AG04450 (cell line): Measurements from ENCODE around the gene GHITM. TPM values are rescaled to one million over a fixed set of nuclear protein-coding genes. Genes with fewer than 3 reads are reported as not detected.
"Not testable (repeated sequence)": the region's sequence is repeated elsewhere in the genome, so short reads cannot be mapped to it uniquely, and the experiment has no call there.

ENCODE experiments used
- CTCF ChIA-PET: fragments of 300-600, 350-600 bp; formaldehyde crosslinking; extraction: SDS; loops from one replicate; lab custom pipeline; 2022; ENCODE audit warnings: antibody characterized with exemption, inconsistent platforms; lab: Charles Lee
- POLR2A ChIA-PET: fragments of 350-600 bp; formaldehyde crosslinking; extraction: SDS; loops from one replicate; lab custom pipeline; 2021; ENCODE audit warnings: antibody characterized with exemption, inconsistent platforms; lab: Yijun Ruan, JAX
- DNase-seq: peaks from one replicate; pipeline ENCODE4 v3.0.0-alpha.2; 2011; ENCODE audit warnings: low read depth, low spot score
- H3K27ac ChIP-seq: one replicate; pipeline ENCODE4 v1.5.1; 2012; ENCODE audit warnings: low read depth, low read length, control low read depth
- H3K27me3 ChIP-seq: one replicate; pipeline ENCODE4 v1.6.0; 2012; ENCODE audit warnings: low read length; ENCODE audit not compliant: control insufficient read depth, insufficient read depth
- H3K4me3 ChIP-seq: 2 replicates; pipeline ENCODE4 v1.5.1; 2011; ENCODE audit warnings: mild to moderate bottlenecking, low read depth, low read length, control low read depth
- H3K9me3 ChIP-seq: 2 replicates; pipeline ENCODE4 v1.5.1; 2012; ENCODE audit warnings: low read length; ENCODE audit not compliant: control insufficient read depth, insufficient read depth
- polyA plus RNA-seq: library from polyadenylated mRNA; depleted of rRNA; stranded (reverse); fragments of >200 nt; gene quantifications from 2 replicates; pipeline ENCODE4 v1.2.3, GENCODE V29; 2011
- TF ChIP-seq, protein P1 (sequence below): IDR thresholded peaks from 2 replicates; pipeline ENCODE4 v1.5.1; 2011; ENCODE audit warnings: low read depth, low read length, control low read depth, inconsistent platforms

The GHITM gene
- polyA plus RNA-seq, 1 experiment = 227 TPM

GRCh38 chr10:84101042-84101441, 38.3 kb upstream of the GHITM start:
- CTCF ChIA-PET = no interaction called here
- H3K9me3 ChIP-seq = no peaks in the 10 kb centered on the region
- POLR2A ChIA-PET = no interaction called here
- H3K4me3 ChIP-seq = no peak overlapping the region
- H3K27me3 ChIP-seq = no peaks in the 10 kb centered on the region
- TF ChIP-seq, protein P1, sequence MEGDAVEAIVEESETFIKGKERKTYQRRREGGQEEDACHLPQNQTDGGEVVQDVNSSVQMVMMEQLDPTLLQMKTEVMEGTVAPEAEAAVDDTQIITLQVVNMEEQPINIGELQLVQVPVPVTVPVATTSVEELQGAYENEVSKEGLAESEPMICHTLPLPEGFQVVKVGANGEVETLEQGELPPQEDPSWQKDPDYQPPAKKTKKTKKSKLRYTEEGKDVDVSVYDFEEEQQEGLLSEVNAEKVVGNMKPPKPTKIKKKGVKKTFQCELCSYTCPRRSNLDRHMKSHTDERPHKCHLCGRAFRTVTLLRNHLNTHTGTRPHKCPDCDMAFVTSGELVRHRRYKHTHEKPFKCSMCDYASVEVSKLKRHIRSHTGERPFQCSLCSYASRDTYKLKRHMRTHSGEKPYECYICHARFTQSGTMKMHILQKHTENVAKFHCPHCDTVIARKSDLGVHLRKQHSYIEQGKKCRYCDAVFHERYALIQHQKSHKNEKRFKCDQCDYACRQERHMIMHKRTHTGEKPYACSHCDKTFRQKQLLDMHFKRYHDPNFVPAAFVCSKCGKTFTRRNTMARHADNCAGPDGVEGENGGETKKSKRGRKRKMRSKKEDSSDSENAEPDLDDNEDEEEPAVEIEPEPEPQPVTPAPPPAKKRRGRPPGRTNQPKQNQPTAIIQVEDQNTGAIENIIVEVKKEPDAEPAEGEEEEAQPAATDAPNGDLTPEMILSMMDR = no peak
- H3K27ac ChIP-seq = no peak overlapping the region
- no peak for DNase-seq

- Histone ChIP-seq H3K27ac (no peak overlapping the region), H3K9me3 (no peaks in the 10 kb centered on the region), H3K4me3 (no peak overlapping the region), H3K27me3 (no peaks in the 10 kb centered on the region)
- ChIA-PET CTCF (no interaction called here), POLR2A (no interaction called here)
- TF ChIP-seq, protein P1 = no peak
- DNase-seq = no peak
Measured at GRCh38 chr10:84108797-84109196, 30.5 kb upstream of the GHITM start.

GRCh38 chr10:84109772-84110171, 29.5 kb upstream of the GHITM start:
- H3K4me3 ChIP-seq, H3K27ac ChIP-seq, H3K27me3 ChIP-seq, CTCF ChIA-PET, DNase-seq, H3K9me3 ChIP-seq, POLR2A ChIA-PET: not testable (repeated sequence)

- CTCF ChIA-PET = interaction anchor here (0.6 to 1.0 kb wide), 3 partner anchors 11 to 87 kb away, joined by 3 to 4 read pairs (median 3); partner anchors contain the start of gene GHITM
- H3K27ac ChIP-seq, H3K9me3 ChIP-seq, H3K27me3 ChIP-seq, POLR2A ChIA-PET, DNase-seq, H3K4me3 ChIP-seq: not testable (repeated sequence)
Measured at GRCh38 chr10:84113468-84113867, 25.8 kb upstream of the GHITM start.

DNA sequence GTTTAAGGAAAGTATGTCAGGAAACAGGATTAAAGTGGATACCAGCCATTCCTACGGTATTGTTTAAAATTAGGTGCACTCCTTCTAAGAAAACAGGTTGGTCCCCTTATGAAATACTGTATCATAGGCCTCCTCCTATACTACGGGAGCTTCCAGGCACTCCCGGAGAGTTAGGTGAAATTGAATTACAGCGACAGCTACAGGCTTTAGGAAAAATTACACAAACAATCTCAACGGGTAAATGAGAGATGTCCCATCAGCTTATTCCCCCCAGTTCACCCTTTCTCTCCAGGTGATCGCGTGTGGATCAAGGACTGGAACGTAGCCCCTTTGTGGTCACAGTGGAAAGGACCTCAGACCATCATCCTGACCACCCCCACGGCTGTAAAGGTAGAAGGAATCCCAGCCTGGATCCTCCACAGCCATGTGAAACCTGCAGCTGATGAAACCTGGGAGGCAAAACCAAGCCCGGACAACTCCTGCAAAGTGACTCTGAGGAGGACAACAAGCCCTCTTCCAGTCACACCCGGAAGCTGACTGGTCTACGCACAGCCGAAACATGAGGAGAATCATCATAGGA, 25.1 kb upstream of the GHITM start:
- no peak for DNase-seq
- no peak overlapping the region for H3K27ac ChIP-seq
- H3K27me3 ChIP-seq = no peaks in the 10 kb centered on the region
- no peaks in the 10 kb centered on the region for H3K9me3 ChIP-seq
- POLR2A ChIA-PET = no interaction called here
- TF ChIP-seq, protein P1 = peak; percentile 30
- no peak overlapping the region for H3K4me3 ChIP-seq
- CTCF ChIA-PET = interaction anchor here (0.6 to 1.0 kb wide), 3 partner anchors 12 to 87 kb away, joined by 3 to 4 read pairs (median 3); partner anchors contain the start of gene GHITM

GRCh38 chr10:84117204-84117603, 22.1 kb upstream of the GHITM start:
- CTCF ChIA-PET = not testable (repeated sequence)

More at GRCh38 chr10:84117204-84117603, 22.1 kb upstream of the GHITM start:
- H3K4me3 ChIP-seq, POLR2A ChIA-PET, DNase-seq, H3K27ac ChIP-seq, H3K9me3 ChIP-seq, H3K27me3 ChIP-seq: not testable (repeated sequence)
